ENCODE measurements around the gene TSPAN12. TPM values are rescaled to one million over a fixed set of nuclear protein-coding genes. Genes with fewer than 3 reads are reported as not detected.
"Not testable (repeated sequence)": the region's sequence is repeated elsewhere in the genome, so short reads cannot be mapped to it uniquely, and the experiment has no call there.

The TSPAN12 gene
- total and polyA plus RNA-seq, 2 donors (not counting 1 experiment from before 2014, with no cell fraction given) = 1.7 to 2.7 TPM

DNA sequence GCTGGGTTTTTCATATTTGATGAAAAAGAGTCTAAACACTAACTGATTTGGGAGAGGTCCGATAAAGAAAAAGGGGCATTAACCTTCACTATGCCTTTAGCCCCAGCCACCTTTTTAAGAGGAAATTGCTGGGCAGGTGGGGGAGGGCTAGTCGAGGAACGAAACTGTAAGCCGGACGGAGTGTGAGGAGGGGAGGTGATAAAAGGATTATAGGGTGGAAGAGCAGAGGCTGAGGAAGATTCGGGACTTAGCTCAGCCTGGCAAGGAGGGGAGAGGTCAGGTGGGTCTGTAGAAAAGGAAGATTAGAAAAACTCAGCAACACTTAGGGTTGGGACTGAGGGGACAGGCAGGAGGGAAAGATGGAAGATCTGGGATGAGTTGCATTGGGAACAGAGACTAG lies 77.0 kb downstream of the TSPAN12 start:
- Histone ChIP-seq H3K79me2 (ENCODE audit: control insufficient read depth, insufficient read depth, low read length) (no peaks in the 10 kb centered on the region), H3K9me3 (ENCODE audit: control insufficient read depth, insufficient read depth, low read depth, low read length) (no peaks in the 10 kb centered on the region), H3K4me3 (replicated peaks in 1 of 4; ENCODE audit: control extremely low read depth in 1 of 4, insufficient read depth in 1 of 4, low read depth in 3 of 4, low read length in 4 of 4) (no peak overlapping the region), H3K9ac (ENCODE audit: insufficient read depth, low read length) (no peak overlapping the region), H3K27ac (ENCODE audit: insufficient read depth, low read length) (no peak overlapping the region), H3K4me1 (ENCODE audit: control insufficient read depth, extremely low read depth, insufficient read depth, low read length) (no peaks in the 10 kb centered on the region), H4K20me1 (ENCODE audit: control insufficient read depth, extremely low read depth, insufficient read depth, low read length) (no peaks in the 10 kb centered on the region), H3K27me3 (ENCODE audit: control insufficient read depth, insufficient read depth, low read length) (no peaks in the 10 kb centered on the region), H2AFZ (ENCODE audit: low read length) (no peak overlapping the region), H3K4me2 (ENCODE audit: extremely low read depth, insufficient read depth, low read length) (no peak overlapping the region), H3K36me3 (ENCODE audit: control insufficient read depth, insufficient read depth, low read length) (no peaks in the 10 kb centered on the region)
- no peak for TF ChIP-seq EZH2 (IDR thresholded peaks at IDR 0.05; ENCODE audit: low read length, missing control alignments)
- TF ChIP-seq, protein P1, sequence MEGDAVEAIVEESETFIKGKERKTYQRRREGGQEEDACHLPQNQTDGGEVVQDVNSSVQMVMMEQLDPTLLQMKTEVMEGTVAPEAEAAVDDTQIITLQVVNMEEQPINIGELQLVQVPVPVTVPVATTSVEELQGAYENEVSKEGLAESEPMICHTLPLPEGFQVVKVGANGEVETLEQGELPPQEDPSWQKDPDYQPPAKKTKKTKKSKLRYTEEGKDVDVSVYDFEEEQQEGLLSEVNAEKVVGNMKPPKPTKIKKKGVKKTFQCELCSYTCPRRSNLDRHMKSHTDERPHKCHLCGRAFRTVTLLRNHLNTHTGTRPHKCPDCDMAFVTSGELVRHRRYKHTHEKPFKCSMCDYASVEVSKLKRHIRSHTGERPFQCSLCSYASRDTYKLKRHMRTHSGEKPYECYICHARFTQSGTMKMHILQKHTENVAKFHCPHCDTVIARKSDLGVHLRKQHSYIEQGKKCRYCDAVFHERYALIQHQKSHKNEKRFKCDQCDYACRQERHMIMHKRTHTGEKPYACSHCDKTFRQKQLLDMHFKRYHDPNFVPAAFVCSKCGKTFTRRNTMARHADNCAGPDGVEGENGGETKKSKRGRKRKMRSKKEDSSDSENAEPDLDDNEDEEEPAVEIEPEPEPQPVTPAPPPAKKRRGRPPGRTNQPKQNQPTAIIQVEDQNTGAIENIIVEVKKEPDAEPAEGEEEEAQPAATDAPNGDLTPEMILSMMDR (conservative IDR thresholded peaks at IDR 0.05 in 1 of 2, IDR thresholded peaks at IDR 0.05 in 1 of 2; ENCODE audit: low read depth in 1 of 2, low read length in 2 of 2) = no peak
- DNase-seq (ENCODE audit: low read depth in 2 of 2) = no peak

DNA sequence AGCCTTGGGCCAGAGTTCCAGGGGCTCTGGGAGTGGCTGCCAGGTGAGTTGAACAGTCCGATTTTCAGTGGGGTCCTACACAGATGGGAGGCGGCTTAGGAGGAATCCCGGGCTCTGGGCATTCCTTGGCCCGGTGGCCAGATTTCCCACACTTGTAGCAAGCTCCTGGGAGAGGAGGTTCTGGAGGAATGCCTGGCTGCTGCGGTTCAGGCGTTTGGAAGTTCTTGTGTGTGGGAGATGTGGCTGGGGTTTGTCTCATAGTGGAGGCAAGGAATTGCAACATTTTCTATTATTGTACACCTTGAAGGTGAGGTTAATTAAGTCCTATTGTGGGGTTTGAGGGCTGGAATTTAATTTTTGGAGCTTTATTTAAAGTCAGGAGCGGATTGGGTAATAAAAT lies 77.5 kb downstream of the TSPAN12 start:
- H3K79me2 ChIP-seq (ENCODE audit: control insufficient read depth, insufficient read depth, low read length); DNase-seq (ENCODE audit: low read depth in 2 of 2); H3K27me3 ChIP-seq (ENCODE audit: control insufficient read depth, insufficient read depth, low read length); H4K20me1 ChIP-seq (ENCODE audit: control insufficient read depth, extremely low read depth, insufficient read depth, low read length); H3K9me3 ChIP-seq (ENCODE audit: control insufficient read depth, insufficient read depth, low read depth, low read length); H3K4me1 ChIP-seq (ENCODE audit: control insufficient read depth, extremely low read depth, insufficient read depth, low read length); H3K9ac ChIP-seq (ENCODE audit: insufficient read depth, low read length); H3K36me3 ChIP-seq (ENCODE audit: control insufficient read depth, insufficient read depth, low read length); H3K27ac ChIP-seq (ENCODE audit: insufficient read depth, low read length); H3K4me3 ChIP-seq (replicated peaks in 1 of 4; ENCODE audit: control extremely low read depth in 1 of 4, insufficient read depth in 1 of 4, low read depth in 3 of 4, low read length in 4 of 4); H3K4me2 ChIP-seq (ENCODE audit: extremely low read depth, insufficient read depth, low read length); H2AFZ ChIP-seq (ENCODE audit: low read length): not testable (repeated sequence)

DNA sequence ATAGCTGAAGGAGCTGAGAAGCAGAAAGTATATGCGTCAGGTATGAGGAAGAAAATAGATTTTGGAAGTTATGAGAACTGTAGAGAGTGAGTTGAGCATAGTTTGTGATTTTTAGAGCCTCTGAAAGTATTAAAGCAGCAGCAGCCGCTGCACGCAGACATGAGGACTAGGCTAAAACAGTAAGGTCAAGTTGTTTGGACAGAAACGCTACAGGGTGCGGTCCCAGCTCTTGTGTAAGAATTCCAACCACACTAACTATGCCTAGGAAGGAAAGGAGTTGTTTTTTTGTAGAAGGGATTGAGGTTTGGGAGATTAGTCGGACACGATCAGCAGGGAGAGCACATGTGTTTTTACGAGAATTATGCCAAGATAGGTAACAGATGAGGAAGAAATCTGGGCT lies 78.9 kb downstream of the TSPAN12 start:
- not testable (repeated sequence) for H3K79me2 ChIP-seq (ENCODE audit: control insufficient read depth, insufficient read depth, low read length); H3K27me3 ChIP-seq (ENCODE audit: control insufficient read depth, insufficient read depth, low read length); H3K4me1 ChIP-seq (ENCODE audit: control insufficient read depth, extremely low read depth, insufficient read depth, low read length); H3K36me3 ChIP-seq (ENCODE audit: control insufficient read depth, insufficient read depth, low read length); H3K9ac ChIP-seq (ENCODE audit: insufficient read depth, low read length); H3K4me2 ChIP-seq (ENCODE audit: extremely low read depth, insufficient read depth, low read length); H3K27ac ChIP-seq (ENCODE audit: insufficient read depth, low read length); H3K9me3 ChIP-seq (ENCODE audit: control insufficient read depth, insufficient read depth, low read depth, low read length); DNase-seq (ENCODE audit: low read depth in 2 of 2); H3K4me3 ChIP-seq (replicated peaks in 1 of 4; ENCODE audit: control extremely low read depth in 1 of 4, insufficient read depth in 1 of 4, low read depth in 3 of 4, low read length in 4 of 4); H2AFZ ChIP-seq (ENCODE audit: low read length); H4K20me1 ChIP-seq (ENCODE audit: control insufficient read depth, extremely low read depth, insufficient read depth, low read length)

DNA sequence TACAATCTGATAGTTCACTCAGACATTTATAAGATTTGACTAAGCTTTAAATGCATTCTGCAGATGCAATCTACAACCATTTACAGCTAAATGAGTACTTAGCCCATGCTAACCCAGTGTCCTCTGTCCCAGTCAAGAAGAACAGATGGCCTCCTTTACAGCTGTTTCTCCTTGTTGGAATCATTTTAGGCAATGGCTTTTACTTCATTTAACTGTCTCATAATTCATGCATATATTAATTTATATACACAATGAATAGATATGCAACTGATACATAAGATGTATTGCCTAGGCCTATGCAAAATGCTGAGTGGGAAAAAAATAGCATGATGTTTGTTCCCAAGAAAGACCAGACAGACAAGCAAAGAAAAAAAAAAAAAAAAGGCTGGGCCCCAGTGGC lies 82.2 kb downstream of the TSPAN12 start:
- Histone ChIP-seq H3K27me3 (ENCODE audit: control insufficient read depth, insufficient read depth, low read length) (no peaks in the 10 kb centered on the region), H3K79me2 (ENCODE audit: control insufficient read depth, insufficient read depth, low read length) (no peaks in the 10 kb centered on the region), H3K9me3 (ENCODE audit: control insufficient read depth, insufficient read depth, low read depth, low read length) (no peaks in the 10 kb centered on the region), H4K20me1 (ENCODE audit: control insufficient read depth, extremely low read depth, insufficient read depth, low read length) (no peaks in the 10 kb centered on the region), H3K4me1 (ENCODE audit: control insufficient read depth, extremely low read depth, insufficient read depth, low read length) (no peaks in the 10 kb centered on the region), H3K27ac (ENCODE audit: insufficient read depth, low read length) (no peak overlapping the region), H3K4me2 (ENCODE audit: extremely low read depth, insufficient read depth, low read length) (no peak overlapping the region), H3K36me3 (ENCODE audit: control insufficient read depth, insufficient read depth, low read length) (no peaks in the 10 kb centered on the region), H3K4me3 (replicated peaks in 1 of 4; ENCODE audit: control extremely low read depth in 1 of 4, insufficient read depth in 1 of 4, low read depth in 3 of 4, low read length in 4 of 4) (no peak overlapping the region), H2AFZ (ENCODE audit: low read length) (no peak overlapping the region), H3K9ac (ENCODE audit: insufficient read depth, low read length) (no peak overlapping the region)
- no peak for DNase-seq (ENCODE audit: low read depth in 2 of 2)
- no peak for TF ChIP-seq EZH2 (IDR thresholded peaks at IDR 0.05; ENCODE audit: low read length, missing control alignments)
- TF ChIP-seq, protein P1 (conservative IDR thresholded peaks at IDR 0.05 in 1 of 2, IDR thresholded peaks at IDR 0.05 in 1 of 2; ENCODE audit: low read depth in 1 of 2, low read length in 2 of 2) = no peak
